SK-N-SH treated with all-trans-retinoic acid at 6 μM for 48 hours (cell line): ENCODE measurements around the gene MSH5.

Experiments used
- ATAC-seq: fragments of 200-7000 bp; cut with Tn5 transposase; 3 replicates; pipeline ENCODE4 v1.9.1; 2020; ENCODE audit warnings: mild to moderate bottlenecking, moderate library complexity
- ARNTL ChIP-seq: fragments of 450-650 bp; formaldehyde crosslinking; IDR thresholded peaks from 2 replicates; pipeline ENCODE4 v1.5.0; 2020; ENCODE audit warnings: low read depth, mild to moderate bottlenecking, moderate library complexity, borderline replicate concordance
- BACH2 ChIP-seq: fragments of 250-450 bp; sonication (Bioruptor Pico); IDR thresholded peaks from 2 replicates; pipeline ENCODE4 v1.9.0; 2021; ENCODE audit warnings: mild to moderate bottlenecking, borderline replicate concordance
- ESRRG ChIP-seq: fragments of 250-450 bp; sonication (Bioruptor Pico); IDR thresholded peaks from 2 replicates; pipeline ENCODE4 v1.6.1; 2021; ENCODE audit warnings: mild to moderate bottlenecking
- GLIS3 ChIP-seq: fragments of 250-450 bp; sonication (Bioruptor Pico); IDR thresholded peaks from 2 replicates; pipeline ENCODE4 v1.5.0; 2020; ENCODE audit warnings: mild to moderate bottlenecking, moderate library complexity
- ISL1 ChIP-seq: fragments of 250-450 bp; sonication (Bioruptor Pico); IDR thresholded peaks from 2 replicates; pipeline ENCODE4 v2.1.2; 2022; ENCODE audit warnings: mild to moderate bottlenecking, moderate library complexity
- OSR1 ChIP-seq: fragments of 250-450 bp; sonication (Bioruptor Pico); IDR thresholded peaks from 2 replicates; pipeline ENCODE4 v1.8.0; 2022; ENCODE audit warnings: moderate library complexity, mild to moderate bottlenecking, inconsistent platforms
- PPARA ChIP-seq: fragments of 250-450 bp; sonication (Bioruptor Pico); IDR thresholded peaks from 2 replicates; pipeline ENCODE4 v1.5.0; 2020; ENCODE audit warnings: mild to moderate bottlenecking, borderline replicate concordance
- RARB ChIP-seq: fragments of 250-450 bp; sonication (Bioruptor Pico); IDR thresholded peaks from 2 replicates; pipeline ENCODE4 v1.8.0; 2021; ENCODE audit warnings: mild to moderate bottlenecking, moderate library complexity
- SNAI2 ChIP-seq: fragments of 250-450 bp; sonication (Bioruptor Pico); IDR thresholded peaks from 2 replicates; pipeline ENCODE4 v1.5.0; 2020; ENCODE audit warnings: mild to moderate bottlenecking, moderate library complexity
- TCF4 ChIP-seq: fragments of 250-450 bp; sonication (Bioruptor Pico); IDR thresholded peaks from 2 replicates; pipeline ENCODE4 v1.8.0; 2021; ENCODE audit warnings: mild to moderate bottlenecking, moderate library complexity, borderline replicate concordance
- TOX ChIP-seq: fragments of 250-450 bp; sonication (Bioruptor Pico); IDR thresholded peaks from 2 replicates; pipeline ENCODE4 v1.8.0; 2021; ENCODE audit warnings: mild to moderate bottlenecking, moderate library complexity, borderline replicate concordance
- TSHZ2 ChIP-seq: fragments of 250-450 bp; sonication (Bioruptor Pico); IDR thresholded peaks from 2 replicates; pipeline ENCODE4 v1.5.0; 2020; ENCODE audit warnings: mild to moderate bottlenecking, moderate library complexity
- ZC3H10 ChIP-seq: fragments of 250-450 bp; sonication (Bioruptor Pico); IDR thresholded peaks from 2 replicates; pipeline ENCODE4 v1.5.1; 2021; ENCODE audit warnings: mild to moderate bottlenecking, moderate library complexity
- ZFP30 ChIP-seq: fragments of 450-650 bp; formaldehyde crosslinking; IDR thresholded peaks from 2 replicates; pipeline ENCODE4 v1.5.0; 2022; ENCODE audit warnings: mild to moderate bottlenecking, moderate library complexity
- ZNF8 ChIP-seq: fragments of 450-650 bp; formaldehyde crosslinking; IDR thresholded peaks from 2 replicates; pipeline ENCODE4 v1.5.0; 2020; ENCODE audit warnings: mild to moderate bottlenecking, moderate library complexity
- TF ChIP-seq, protein P1 (sequence below): fragments of 250-450 bp; sonication (Bioruptor Pico); IDR thresholded peaks from 2 replicates; pipeline ENCODE4 v1.8.0; 2021; ENCODE audit warnings: low read depth, mild to moderate bottlenecking, moderate library complexity, borderline replicate concordance
- TF ChIP-seq, protein P2 (sequence below): fragments of 250-450 bp; sonication (Bioruptor Pico); IDR thresholded peaks from 2 replicates; pipeline ENCODE4 v1.5.1; 2021; ENCODE audit warnings: mild to moderate bottlenecking, moderate library complexity
- TF ChIP-seq, protein P3 (sequence below): fragments of 250-450 bp; sonication (Bioruptor Pico); IDR thresholded peaks from 2 replicates; pipeline ENCODE4 v1.5.1; 2020; ENCODE audit warnings: low read depth, mild to moderate bottlenecking, moderate library complexity

MSH5 gene

DNA sequence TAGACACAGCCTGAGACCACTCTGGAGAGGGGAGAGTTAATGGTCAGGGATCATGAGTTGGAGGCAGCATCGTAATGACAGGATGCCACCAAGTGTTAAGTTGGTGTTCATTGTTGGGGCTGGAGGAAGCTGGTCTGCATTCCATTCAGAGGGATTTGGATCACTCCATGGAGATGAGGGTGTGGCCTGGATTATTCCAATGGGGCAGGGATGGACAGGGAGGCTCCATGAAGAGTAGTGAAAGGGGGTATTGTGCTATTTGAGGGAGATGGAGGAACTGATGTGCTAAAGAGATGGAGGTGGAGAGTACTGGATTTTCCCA lies 23.8 kb downstream of the MSH5 start (continued):
- TF ChIP-seq TSHZ2 (CRISPR knock-in tag) (no peak), TOX (CRISPR knock-in tag) (no peak)

GRCh38 chr6:31764198-31764597 lies 24.4 kb downstream of the MSH5 start:
- ATAC-seq = no peak
- TF ChIP-seq PPARA (no peak), TOX (CRISPR knock-in tag) (no peak), BACH2 (CRISPR knock-in tag) (no peak), ISL1 (no peak), ZC3H10 (CRISPR knock-in tag) (no peak), TSHZ2 (CRISPR knock-in tag) (no peak), ZNF8 (CRISPR knock-in tag) (no peak), ESRRG (CRISPR knock-in tag) (no peak), RARB (CRISPR knock-in tag) (no peak), SNAI2 (CRISPR knock-in tag) (no peak), ARNTL (CRISPR knock-in tag) (no peak)
- TF ChIP-seq, protein P1, sequence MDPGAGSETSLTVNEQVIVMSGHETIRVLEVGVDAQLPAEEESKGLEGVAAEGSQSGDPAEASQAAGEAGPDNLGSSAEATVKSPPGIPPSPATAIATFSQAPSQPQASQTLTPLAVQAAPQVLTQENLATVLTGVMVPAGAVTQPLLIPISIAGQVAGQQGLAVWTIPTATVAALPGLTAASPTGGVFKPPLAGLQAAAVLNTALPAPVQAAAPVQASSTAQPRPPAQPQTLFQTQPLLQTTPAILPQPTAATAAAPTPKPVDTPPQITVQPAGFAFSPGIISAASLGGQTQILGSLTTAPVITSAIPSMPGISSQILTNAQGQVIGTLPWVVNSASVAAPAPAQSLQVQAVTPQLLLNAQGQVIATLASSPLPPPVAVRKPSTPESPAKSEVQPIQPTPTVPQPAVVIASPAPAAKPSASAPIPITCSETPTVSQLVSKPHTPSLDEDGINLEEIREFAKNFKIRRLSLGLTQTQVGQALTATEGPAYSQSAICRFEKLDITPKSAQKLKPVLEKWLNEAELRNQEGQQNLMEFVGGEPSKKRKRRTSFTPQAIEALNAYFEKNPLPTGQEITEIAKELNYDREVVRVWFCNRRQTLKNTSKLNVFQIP (CRISPR knock-in tag) = no peak
- TF ChIP-seq, all 23 proteins: peak for 0

- TF ChIP-seq, protein P2, sequence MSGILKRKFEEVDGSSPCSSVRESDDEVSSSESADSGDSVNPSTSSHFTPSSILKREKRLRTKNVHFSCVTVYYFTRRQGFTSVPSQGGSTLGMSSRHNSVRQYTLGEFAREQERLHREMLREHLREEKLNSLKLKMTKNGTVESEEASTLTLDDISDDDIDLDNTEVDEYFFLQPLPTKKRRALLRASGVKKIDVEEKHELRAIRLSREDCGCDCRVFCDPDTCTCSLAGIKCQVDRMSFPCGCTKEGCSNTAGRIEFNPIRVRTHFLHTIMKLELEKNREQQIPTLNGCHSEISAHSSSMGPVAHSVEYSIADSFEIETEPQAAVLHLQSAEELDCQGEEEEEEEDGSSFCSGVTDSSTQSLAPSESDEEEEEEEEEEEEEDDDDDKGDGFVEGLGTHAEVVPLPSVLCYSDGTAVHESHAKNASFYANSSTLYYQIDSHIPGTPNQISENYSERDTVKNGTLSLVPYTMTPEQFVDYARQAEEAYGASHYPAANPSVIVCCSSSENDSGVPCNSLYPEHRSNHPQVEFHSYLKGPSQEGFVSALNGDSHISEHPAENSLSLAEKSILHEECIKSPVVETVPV (CRISPR knock-in tag) = no peak
- TF ChIP-seq GLIS3 (CRISPR knock-in tag) (no peak), OSR1 (CRISPR knock-in tag) (no peak), RARB (CRISPR knock-in tag) (no peak), SNAI2 (CRISPR knock-in tag) (no peak), ZFP30 (CRISPR knock-in tag) (no peak)
- ATAC-seq = no peak
These were observed 25.7 kb downstream of the MSH5 start for GRCh38 chr6:31765559-31765909.

DNA sequence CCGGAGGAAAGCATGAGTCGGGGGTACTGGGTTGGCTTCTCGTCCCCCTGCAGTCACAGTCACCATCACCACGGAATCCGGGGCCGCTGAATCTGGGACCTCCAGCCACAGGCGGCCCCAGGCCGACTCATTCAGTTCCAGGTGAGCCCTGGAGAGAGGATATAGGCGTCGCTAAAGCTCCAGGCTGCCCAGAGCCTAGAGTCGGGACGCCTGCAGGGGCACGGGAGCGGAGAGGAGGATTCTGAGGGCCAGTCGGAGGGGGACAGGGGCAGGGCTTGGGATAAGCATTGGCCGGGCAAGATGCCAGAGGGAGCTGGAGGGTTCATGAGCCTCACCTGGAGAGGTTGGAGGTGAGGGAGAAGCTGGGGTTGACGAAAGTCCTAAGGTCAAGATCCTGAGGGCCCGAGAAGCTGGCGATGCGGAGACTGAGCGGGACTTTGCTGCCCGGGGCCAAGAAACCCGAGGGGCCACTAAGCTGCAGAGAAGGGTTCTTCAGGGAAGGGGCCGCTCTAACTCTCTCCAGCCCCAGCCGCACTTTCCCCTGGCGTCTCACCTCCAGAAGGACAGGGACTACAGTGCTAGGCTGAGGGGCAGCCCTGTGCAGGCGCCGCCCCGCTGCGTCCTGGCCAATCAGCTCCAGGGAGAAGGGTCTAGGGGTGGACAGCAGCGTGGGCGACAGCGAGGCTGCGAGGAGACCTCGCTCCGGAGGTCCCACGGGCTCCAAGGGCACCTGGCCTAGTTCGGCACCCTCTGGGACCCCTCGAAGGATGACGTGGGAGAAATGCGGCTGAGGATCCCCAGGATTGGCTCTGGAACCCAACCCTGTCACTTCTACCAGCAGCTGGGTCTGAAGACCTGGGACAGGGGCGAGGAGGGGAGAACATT lies 26.3 kb downstream of the MSH5 start:
- ATAC-seq = peak; percentile 81
- TF ChIP-seq ARNTL (CRISPR knock-in tag) (no peak), TCF4 (CRISPR knock-in tag) (no peak), ISL1 (no peak), ZFP30 (CRISPR knock-in tag) (no peak), BACH2 (CRISPR knock-in tag) (no peak), OSR1 (CRISPR knock-in tag) (no peak), TOX (CRISPR knock-in tag) (no peak), ZC3H10 (CRISPR knock-in tag) (no peak)
- TF ChIP-seq, protein P1 (CRISPR knock-in tag) = no peak
- TF ChIP-seq, protein P3, sequence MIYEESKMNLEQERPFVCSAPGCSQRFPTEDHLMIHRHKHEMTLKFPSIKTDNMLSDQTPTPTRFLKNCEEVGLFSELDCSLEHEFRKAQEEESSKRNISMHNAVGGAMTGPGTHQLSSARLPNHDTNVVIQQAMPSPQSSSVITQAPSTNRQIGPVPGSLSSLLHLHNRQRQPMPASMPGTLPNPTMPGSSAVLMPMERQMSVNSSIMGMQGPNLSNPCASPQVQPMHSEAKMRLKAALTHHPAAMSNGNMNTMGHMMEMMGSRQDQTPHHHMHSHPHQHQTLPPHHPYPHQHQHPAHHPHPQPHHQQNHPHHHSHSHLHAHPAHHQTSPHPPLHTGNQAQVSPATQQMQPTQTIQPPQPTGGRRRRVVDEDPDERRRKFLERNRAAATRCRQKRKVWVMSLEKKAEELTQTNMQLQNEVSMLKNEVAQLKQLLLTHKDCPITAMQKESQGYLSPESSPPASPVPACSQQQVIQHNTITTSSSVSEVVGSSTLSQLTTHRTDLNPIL (CRISPR knock-in tag) = no peak
- TF ChIP-seq, all 23 proteins: peak for 0
